H1 (cell line): ENCODE data around the gene PACS1. TPM values are rescaled to one million over a fixed set of nuclear protein-coding genes. Genes with fewer than 3 reads are reported as not detected.

ENCODE experiments used
- CBX8 ChIP-seq: fragments of 300-800, 300-1000 bp; sonication (generic); IDR thresholded peaks from 2 replicates; pipeline ENCODE4 v1.7.1; 2016; ENCODE audit warnings: low read depth, low read length, borderline replicate concordance
- CEBPB ChIP-seq: IDR thresholded peaks from 2 replicates; pipeline ENCODE4 v1.6.1; 2012; ENCODE audit warnings: low read depth, low read length
- JUN ChIP-seq: IDR thresholded peaks from 2 replicates; pipeline ENCODE4 v1.6.1; 2011; ENCODE audit warnings: low read depth, mild to moderate bottlenecking, improper control_type of control experiment, low read length
- SAP30 ChIP-seq: fragments of 300-600 bp; sonication (generic); IDR thresholded peaks from 2 replicates; pipeline ENCODE4 v1.7.1; 2012; ENCODE audit warnings: low read length, moderate library complexity, mild to moderate bottlenecking, inconsistent platforms; ENCODE audit not compliant: insufficient read depth, insufficient replicate concordance
- polyA plus RNA-seq, 7 experiments: library from polyadenylated mRNA; depleted of rRNA in 3 of 7; stranded (reverse) in 5 of 7; unstranded in 2 of 7; fragments of >200 nt in 5 of 7; fragments of 200-250 nt in 2 of 7; gene quantifications; 1 replicate in 5 of 7; 2 replicates in 1 of 7; 4 replicates in 1 of 7; pipeline versions ENCODE4 v1.2.1 to v1.2.3, GENCODE V29; 2011 to 2013; ENCODE audit warnings: missing spikeins in 2 of 7, mixed read lengths in 2 of 7
- total RNA-seq: library from RNA; stranded (reverse); fragmentation: NEBNext Ultra II Directional; extraction: Animal tissue kit (Norgen Biotek cat#: 25700); gene quantifications from 2 replicates; pipeline ENCODE4 v1.2.1, GENCODE V29; 2021

PACS1 gene
- total and polyA plus RNA-seq, 2 of the 8 experiments (the other 6 are each of a cell fraction or from before 2014, with no cell fraction given) = 11.5 to 36.0 TPM

- TF ChIP-seq CEBPB (no peak), JUN (no peak), CBX8 (no peak), SAP30 (no peak)
Measured at GRCh38 chr11:66020618-66021357, 49.3 kb upstream of the PACS1 start (continued).
